ENCODE measurements around the gene FRMD4A.

DNA sequence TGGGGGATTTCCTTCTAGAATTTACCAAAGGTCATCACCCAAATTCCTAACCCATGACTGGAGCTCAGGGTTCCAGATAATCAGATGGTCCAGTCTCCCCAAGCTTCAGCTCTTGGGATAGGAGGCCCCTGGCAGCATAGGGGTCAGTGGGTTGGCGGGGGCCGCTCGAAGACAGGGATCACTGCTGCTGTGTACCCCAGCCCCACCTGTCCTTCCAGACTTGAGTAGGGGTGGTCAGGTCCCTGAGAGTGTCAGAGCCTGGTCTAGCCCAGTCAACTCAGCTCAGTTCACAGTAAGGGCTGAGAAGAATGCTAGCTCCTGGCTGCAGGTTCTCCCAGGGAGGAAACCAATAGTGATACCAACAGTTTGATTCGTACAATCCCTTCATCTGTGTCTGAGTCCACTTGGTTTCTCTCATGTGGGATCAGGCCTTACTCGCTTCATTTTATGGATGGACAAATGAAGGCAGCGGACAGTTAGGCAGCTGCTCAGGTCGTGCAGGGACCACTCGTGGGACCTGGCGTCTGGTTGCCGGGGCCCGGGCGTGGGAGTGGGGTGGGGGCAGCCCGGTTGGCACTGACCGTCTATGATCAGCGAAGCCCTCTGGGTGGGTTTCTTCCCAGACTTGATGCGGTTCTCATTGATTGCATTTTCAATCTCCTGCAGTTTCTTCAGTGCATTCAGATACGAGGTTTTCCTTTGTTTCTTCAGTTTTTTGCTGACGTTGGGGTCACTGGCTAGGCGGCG, 665.0 kb downstream of the FRMD4A start:
- TF ChIP-seq FOXA1 (IDR thresholded peaks at IDR 0.05) (no peak), FOXK2 (IDR thresholded peaks at IDR 0.05) (no peak), SP1 (IDR thresholded peaks at IDR 0.05) (no peak)
